Neural cell (in vitro differentiated cells): ENCODE results near the gene ACO2. TPM values are rescaled to one million over a fixed set of nuclear protein-coding genes. Genes with fewer than 3 reads are reported as not detected.

ENCODE experiments used
- H2AFZ ChIP-seq: fragments of 200-600, 300-800 bp; sonication (generic), shearing (Covaris generic); 2 replicates; pipeline ENCODE4 v1.6.0; 2014; ENCODE audit warnings: low read depth, mild to moderate bottlenecking, antibody characterized with exemption, low read length, moderate library complexity
- H3F3A ChIP-seq: fragments of 200-600 bp; shearing (Covaris generic); 2 replicates; pipeline ENCODE4 v1.6.1; 2016; ENCODE audit warnings: mild to moderate bottlenecking, moderate library complexity, mixed read lengths, antibody characterized with exemption, low read length; ENCODE audit not compliant: insufficient read depth, poor library complexity, severe bottlenecking
- H3K27ac ChIP-seq: fragments of 200-600, 300-800 bp; sonication (generic), shearing (Covaris generic); 2 replicates; pipeline ENCODE4 v1.5.1; 2014; ENCODE audit warnings: mild to moderate bottlenecking, low read length, moderate library complexity
- H3K27me3 ChIP-seq: fragments of 300-800, 200-600 bp; sonication (generic), shearing (Covaris generic); 2 replicates; pipeline ENCODE4 v1.6.0; 2014; ENCODE audit warnings: mild to moderate bottlenecking, low read depth, low read length, moderate library complexity; ENCODE audit not compliant: insufficient read depth
- H3K36me3 ChIP-seq: fragments of 300-800, 200-600 bp; sonication (generic), shearing (Covaris generic); 2 replicates; pipeline ENCODE4 v1.5.1; 2014; ENCODE audit warnings: mild to moderate bottlenecking, antibody characterized with exemption, low read length, moderate library complexity; ENCODE audit not compliant: insufficient read depth
- H3K4me2 ChIP-seq: fragments of 300-800, 200-600 bp; sonication (generic), shearing (Covaris generic); 2 replicates; pipeline ENCODE4 v1.6.0; 2014; ENCODE audit warnings: mild to moderate bottlenecking, low read length
- H3K4me3 ChIP-seq: fragments of 300-800, 200-600 bp; sonication (generic), shearing (Covaris generic); 2 replicates; pipeline ENCODE4 v1.5.1; 2014; ENCODE audit warnings: mild to moderate bottlenecking, low read length, moderate library complexity
- H3K79me2 ChIP-seq: fragments of 200-600 bp; shearing (Covaris generic); replicated peaks from 2 replicates; pipeline ENCODE4 v1.6.0; 2014; ENCODE audit warnings: mild to moderate bottlenecking, low read length, moderate library complexity; ENCODE audit not compliant: insufficient read depth
- H3K9ac ChIP-seq: fragments of 300-800, 200-600 bp; sonication (generic), shearing (Covaris generic); 2 replicates; pipeline ENCODE4 v1.6.1; 2016; ENCODE audit warnings: mild to moderate bottlenecking, low read length, mixed read lengths
- H3K9me2 ChIP-seq: fragments of 200-600 bp; shearing (Covaris generic); 2 replicates; pipeline ENCODE4 v1.6.1; 2016; ENCODE audit warnings: mild to moderate bottlenecking, low read length, mixed read lengths; ENCODE audit not compliant: insufficient read depth
- H3K9me3 ChIP-seq: fragments of 200-600, 300-800 bp; sonication (generic), shearing (Covaris generic); 2 replicates; pipeline ENCODE4 v1.6.1; 2016; ENCODE audit warnings: mild to moderate bottlenecking, mixed run types, low read length, moderate library complexity, mixed read lengths
- H4K20me1 ChIP-seq: fragments of 200-600 bp; shearing (Covaris generic); 2 replicates; pipeline ENCODE4 v1.6.1; 2016; ENCODE audit warnings: mild to moderate bottlenecking, mixed run types; ENCODE audit not compliant: insufficient read depth
- CTCF ChIP-seq: fragments of 450-650 bp; IDR thresholded peaks from 2 replicates; pipeline ENCODE4 v1.5.1; 2014; ENCODE audit warnings: antibody characterized with exemption, mild to moderate bottlenecking, moderate library complexity; ENCODE audit not compliant: poor library complexity, severe bottlenecking
- EP300 ChIP-seq: fragments of 450-650 bp; conservative IDR thresholded peaks from 2 replicates; pipeline ENCODE4 v1.6.1; 2014; ENCODE audit warnings: antibody characterized with exemption, mild to moderate bottlenecking, moderate library complexity; ENCODE audit not compliant: poor library complexity, severe bottlenecking
- EZH2 ChIP-seq: fragments of 200-600, 300-800 bp; shearing (Covaris generic), sonication (generic); IDR thresholded peaks from 2 replicates; pipeline ENCODE4 v1.6.1; 2014; ENCODE audit warnings: antibody characterized with exemption, low read length, borderline replicate concordance, mild to moderate bottlenecking; ENCODE audit not compliant: insufficient read depth, poor library complexity, severe bottlenecking
- MXI1 ChIP-seq: fragments of 450-650 bp; conservative IDR thresholded peaks from 2 replicates; pipeline ENCODE4 v1.6.1; 2014; ENCODE audit warnings: antibody characterized with exemption, mild to moderate bottlenecking; ENCODE audit not compliant: poor library complexity, severe bottlenecking
- POLR2AphosphoS5 ChIP-seq: IDR thresholded peaks from 2 replicates; pipeline ENCODE4 v1.6.1; 2012
- RAD21 ChIP-seq: fragments of 450-650 bp; conservative IDR thresholded peaks from 2 replicates; pipeline ENCODE4 v1.6.1; 2014; ENCODE audit warnings: antibody characterized with exemption, mild to moderate bottlenecking, moderate library complexity
- REST ChIP-seq: IDR thresholded peaks from 2 replicates; pipeline ENCODE4 v1.6.1; 2012; ENCODE audit warnings: borderline replicate concordance
- SMC3 ChIP-seq: fragments of 450-650 bp; conservative IDR thresholded peaks from 2 replicates; pipeline ENCODE4 v1.6.1; 2014; ENCODE audit warnings: antibody characterized with exemption, mild to moderate bottlenecking, moderate library complexity; ENCODE audit not compliant: poor library complexity
- TAF1 ChIP-seq: IDR thresholded peaks from 2 replicates; pipeline ENCODE4 v1.6.1; 2012; ENCODE audit warnings: low read depth
- polyA plus RNA-seq: library from polyadenylated mRNA; depleted of rRNA; stranded (reverse); fragments of >200 nt; gene quantifications from 2 replicates; pipeline ENCODE4 v1.2.3, GENCODE V29; 2014

Gene ACO2
- polyA plus RNA-seq, 1 donor from 2014 or later: 72.3 TPM

GRCh38 chr22:41524251-41524661 lies 55.3 kb downstream of the ACO2 start:
- Histone ChIP-seq H4K20me1 (no peaks in the 10 kb centered on the region), H3K9ac (no peak overlapping the region), H3K27me3 (no peaks in the 10 kb centered on the region), H3K4me3 (no peak overlapping the region), H3K27ac (no peak overlapping the region), H3F3A (no peaks in the 10 kb centered on the region), H3K4me2 (no peak overlapping the region), H3K9me3 (no peaks in the 10 kb centered on the region), H3K36me3 (no peaks in the 10 kb centered on the region), H3K79me2 (no peaks in the 10 kb centered on the region), H3K9me2 (no peaks in the 10 kb centered on the region), H2AFZ (no peak overlapping the region)
- no peak for TF ChIP-seq REST
- TF ChIP-seq EP300: no peak
- no peak for TF ChIP-seq SMC3
- TF ChIP-seq POLR2AphosphoS5: no peak
- TF ChIP-seq CTCF: no peak
- TF ChIP-seq MXI1: no peak
- no peak for TF ChIP-seq TAF1
- TF ChIP-seq EZH2: no peak
- TF ChIP-seq RAD21: no peak

- Histone ChIP-seq H4K20me1 (no peaks in the 10 kb centered on the region), H3K27ac (no peak overlapping the region), H3K4me2 (no peak overlapping the region), H3K27me3 (no peaks in the 10 kb centered on the region), H3K9me3 (no peaks in the 10 kb centered on the region), H3K36me3 (no peaks in the 10 kb centered on the region), H3K79me2 (no peaks in the 10 kb centered on the region), H3F3A (no peaks in the 10 kb centered on the region), H3K9ac (no peak overlapping the region), H3K9me2 (no peaks in the 10 kb centered on the region), H3K4me3 (no peak overlapping the region), H2AFZ (no peak overlapping the region)
- no peak for TF ChIP-seq RAD21
- no peak for TF ChIP-seq POLR2AphosphoS5
- no peak for TF ChIP-seq EP300
- no peak for TF ChIP-seq MXI1
- no peak for TF ChIP-seq TAF1
- no peak for TF ChIP-seq CTCF
- TF ChIP-seq SMC3: no peak
- no peak for TF ChIP-seq REST
- TF ChIP-seq EZH2: no peak
Observed at GRCh38 chr22:41524809-41525449, 56.0 kb downstream of the ACO2 start.
